ENCODE data around the gene SP8. TPM values are rescaled to one million over a fixed set of nuclear protein-coding genes. Genes with fewer than 3 reads are reported as not detected.

The SP8 gene
- total RNA-seq, 2 experiments from 2014 or later: not detected

- H3K4me1 Mint-ChIP-seq: peaks cover 24% of the 10 kb centered on the region
Observed at GRCh38 chr7:20784388-20785156, 2.1 kb downstream of the SP8 start.

GRCh38 chr7:20783700-20784387, 2.8 kb downstream of the SP8 start:
- ATAC-seq (no peak), DNase-seq (peak; percentile 50)
- POLR2A ChIA-PET: no interaction called here
- H3K27me3 Mint-ChIP-seq: peaks cover 66% of the 10 kb centered on the region
- peaks cover 2% of the 10 kb centered on the region for H3K9me3 Mint-ChIP-seq (ENCODE audit: low read depth)
- CTCF ChIA-PET: interaction anchor here (0.6 kb wide), 1 partner anchor 17 kb away, joined by 5 read pairs; no protein-coding TSS in a partner anchor
- peak overlapping the region; percentile 13 for H3K27ac Mint-ChIP-seq
- intact Hi-C loops (cut with DNase I, micrococcal nuclease): loop anchor here in 1 of 2 experiments (2.0 kb wide), 1 partner anchor 13 kb away; no protein-coding TSS in a partner anchor
- H3K36me3 Mint-ChIP-seq (ENCODE audit: low read depth): peaks cover 7% of the 10 kb centered on the region
- peak overlapping the region; percentile 62 for H3K4me3 Mint-ChIP-seq
- peaks cover 24% of the 10 kb centered on the region for H3K4me1 Mint-ChIP-seq

More at GRCh38 chr7:20784388-20785156, 2.1 kb downstream of the SP8 start:
- DNase-seq (peak; percentile 49), ATAC-seq (no peak)
- no peak overlapping the region for H3K4me3 Mint-ChIP-seq
- peaks cover 62% of the 10 kb centered on the region for H3K27me3 Mint-ChIP-seq
- peaks cover 7% of the 10 kb centered on the region for H3K36me3 Mint-ChIP-seq (ENCODE audit: low read depth)
- H3K9me3 Mint-ChIP-seq (ENCODE audit: low read depth): peaks cover 2% of the 10 kb centered on the region
- CTCF ChIA-PET: no interaction called here
- H3K27ac Mint-ChIP-seq: no peak overlapping the region
- POLR2A ChIA-PET: no interaction called here
- intact Hi-C loops (cut with DNase I, micrococcal nuclease): loop anchor here in 1 of 2 experiments (1.0 kb wide), 1 partner anchor 13 kb away; no protein-coding TSS in a partner anchor

- DNase-seq (no peak), ATAC-seq (no peak)
- ChIA-PET POLR2A (no interaction called here), CTCF (interaction anchor here (0.6 kb wide), 1 partner anchor 18 kb away, joined by 5 read pairs; no protein-coding TSS in a partner anchor)
- Mint-ChIP-seq H3K9me3 (ENCODE audit: low read depth) (peaks cover 2% of the 10 kb centered on the region), H3K4me3 (no peak overlapping the region), H3K4me1 (peaks cover 24% of the 10 kb centered on the region), H3K27me3 (peaks cover 65% of the 10 kb centered on the region), H3K36me3 (ENCODE audit: low read depth) (peaks cover 7% of the 10 kb centered on the region), H3K27ac (no peak overlapping the region)
- intact Hi-C loops (cut with DNase I, micrococcal nuclease): loop anchor here in 1 of 2 experiments (2.0 kb wide), 1 partner anchor 14 kb away; no protein-coding TSS in a partner anchor
Observed at GRCh38 chr7:20783125-20783699, 3.5 kb downstream of the SP8 start.

GRCh38 chr7:20779041-20779440, 7.6 kb downstream of the SP8 start:
- ATAC-seq (no peak), DNase-seq (no peak)
- CTCF ChIA-PET: no interaction called here
- Mint-ChIP-seq H3K4me3 (no peak overlapping the region), H3K27ac (no peak overlapping the region), H3K9me3 (ENCODE audit: low read depth) (peaks cover 2% of the 10 kb centered on the region), H3K27me3 (peaks cover 70% of the 10 kb centered on the region), H3K4me1 (peaks cover 26% of the 10 kb centered on the region), H3K36me3 (ENCODE audit: low read depth) (peaks cover 2% of the 10 kb centered on the region)
- POLR2A ChIA-PET: no interaction called here
- intact Hi-C loops (cut with DNase I, micrococcal nuclease): loop anchor here in 1 of 2 experiments (5.0 kb wide), 4 partner anchors 763 to 1303 kb away; partner anchors contain the start of gene DNAH11

GRCh38 chr7:20778063-20778721, 8.5 kb downstream of the SP8 start:
- DNase-seq: peak; percentile 61
- Mint-ChIP-seq H3K36me3 (ENCODE audit: low read depth) (no peaks in the 10 kb centered on the region), H3K27ac (no peak overlapping the region), H3K9me3 (ENCODE audit: low read depth) (no peaks in the 10 kb centered on the region), H3K4me3 (no peak overlapping the region), H3K27me3 (peaks cover 68% of the 10 kb centered on the region), H3K4me1 (peaks cover 19% of the 10 kb centered on the region)
- intact Hi-C loops (cut with DNase I, micrococcal nuclease): loop anchor here (1.0 to 5.0 kb wide), 5 partner anchors 476 to 1304 kb away; partner anchors contain the start of gene DNAH11 (in 1 of the 2)
- CTCF ChIA-PET: interaction anchor here (1.0 kb wide), 1 partner anchor 20 kb away, joined by 3 read pairs; no protein-coding TSS in a partner anchor
- peak; percentile 68 for ATAC-seq
- POLR2A ChIA-PET: no interaction called here

- intact Hi-C loops (cut with DNase I, micrococcal nuclease): loop anchor here (1.0 to 5.0 kb wide), 5 partner anchors 477 to 1305 kb away; partner anchors contain the start of gene DNAH11 (in 1 of the 2)
- Mint-ChIP-seq H3K4me3 (peak overlapping the region; percentile 39), H3K4me1 (peaks cover 17% of the 10 kb centered on the region), H3K36me3 (ENCODE audit: low read depth) (no peaks in the 10 kb centered on the region), H3K9me3 (ENCODE audit: low read depth) (no peaks in the 10 kb centered on the region), H3K27ac (no peak overlapping the region), H3K27me3 (peaks cover 64% of the 10 kb centered on the region)
- ChIA-PET CTCF (interaction anchor here (1.0 kb wide), 1 partner anchor 20 kb away, joined by 3 read pairs; no protein-coding TSS in a partner anchor), POLR2A (no interaction called here)
- peak; percentile 18 for DNase-seq
- no peak for ATAC-seq
Observed at GRCh38 chr7:20777377-20778062, 9.2 kb downstream of the SP8 start.

- Mint-ChIP-seq H3K27me3 (peaks cover 67% of the 10 kb centered on the region), H3K36me3 (ENCODE audit: low read depth) (no peaks in the 10 kb centered on the region), H3K9me3 (ENCODE audit: low read depth) (no peaks in the 10 kb centered on the region), H3K4me1 (peaks cover 17% of the 10 kb centered on the region), H3K4me3 (no peak overlapping the region), H3K27ac (no peak overlapping the region)
- DNase-seq (no peak), ATAC-seq (no peak)
- CTCF ChIA-PET: interaction anchor here (1.0 kb wide), 2 partner anchors 477 to 990 kb away, joined by 3 read pairs; no protein-coding TSS in a partner anchor
- intact Hi-C loops (cut with DNase I, micrococcal nuclease): loop anchor here in 1 of 2 experiments (5.0 kb wide), 4 partner anchors 765 to 1305 kb away; partner anchors contain the start of gene DNAH11
- POLR2A ChIA-PET: no interaction called here
Observed at GRCh38 chr7:20776942-20777341, 9.7 kb downstream of the SP8 start.

- no peaks in the 10 kb centered on the region for H3K36me3 Mint-ChIP-seq (ENCODE audit: low read depth)
- no peaks in the 10 kb centered on the region for H3K9me3 Mint-ChIP-seq (ENCODE audit: low read depth)
- no peak overlapping the region for H3K4me3 Mint-ChIP-seq
- POLR2A ChIA-PET: no interaction called here
- H3K27ac Mint-ChIP-seq: no peak overlapping the region
- H3K27me3 Mint-ChIP-seq: peaks cover 66% of the 10 kb centered on the region
- peaks cover 17% of the 10 kb centered on the region for H3K4me1 Mint-ChIP-seq
- CTCF ChIA-PET: interaction anchor here (1.0 kb wide), 2 partner anchors 478 to 991 kb away, joined by 3 read pairs; no protein-coding TSS in a partner anchor
- ATAC-seq (no peak), DNase-seq (no peak)
- intact Hi-C loops (cut with DNase I, micrococcal nuclease): loop anchor here in 1 of 2 experiments (5.0 kb wide), 4 partner anchors 766 to 1306 kb away; partner anchors contain the start of gene DNAH11
Observed at GRCh38 chr7:20776214-20776911, 10.3 kb downstream of the SP8 start.

GRCh38 chr7:20754001-20754400, 32.7 kb downstream of the SP8 start:
- CTCF ChIA-PET: interaction anchor here (0.6 kb wide), 1 partner anchor 25 kb away, joined by 3 read pairs; no protein-coding TSS in a partner anchor
- H3K27ac Mint-ChIP-seq: no peak overlapping the region
- no peak overlapping the region for H3K4me3 Mint-ChIP-seq
- H3K27me3 Mint-ChIP-seq: no peaks in the 10 kb centered on the region
- DNase-seq: no peak
- intact Hi-C loops (cut with DNase I, micrococcal nuclease): no loop called here
- ATAC-seq: no peak
- no peaks in the 10 kb centered on the region for H3K9me3 Mint-ChIP-seq (ENCODE audit: low read depth)
- POLR2A ChIA-PET: no interaction called here
- H3K36me3 Mint-ChIP-seq (ENCODE audit: low read depth): no peaks in the 10 kb centered on the region
- H3K4me1 Mint-ChIP-seq: no peaks in the 10 kb centered on the region

- DNase-seq (no peak), ATAC-seq (no peak)
- Mint-ChIP-seq H3K27me3 (peaks cover 4% of the 10 kb centered on the region), H3K27ac (no peak overlapping the region), H3K9me3 (ENCODE audit: low read depth) (no peaks in the 10 kb centered on the region), H3K4me3 (no peak overlapping the region), H3K36me3 (ENCODE audit: low read depth) (no peaks in the 10 kb centered on the region), H3K4me1 (no peaks in the 10 kb centered on the region)
- intact Hi-C loops (cut with DNase I, micrococcal nuclease): no loop called here
- ChIA-PET CTCF (no interaction called here), POLR2A (no interaction called here)
Observed at GRCh38 chr7:20749906-20750305, 36.8 kb downstream of the SP8 start.

Data from activated CD4-positive, alpha-beta T cell treated with anti-CD3 and anti-CD28 coated beads for 36 hours (primary cell).